Endothelial cell of umbilical vein (primary cell): ENCODE measurements around the gene ZIC2.

Experiments
- EZH2 ChIP-seq: IDR thresholded peaks from 2 replicates; pipeline ENCODE4 v1.6.1; 2012; ENCODE audit warnings: borderline replicate concordance, low read depth, mild to moderate bottlenecking, moderate library complexity, low read length, inconsistent platforms; ENCODE audit not compliant: severe bottlenecking
- MYC ChIP-seq: IDR thresholded peaks from one replicate; pipeline ENCODE4 v1.6.1; 2011; ENCODE audit warnings: mild to moderate bottlenecking, low read depth, low read length
- POLR2A ChIP-seq: IDR thresholded peaks from 2 replicates; pipeline ENCODE4 v1.6.1; 2012; ENCODE audit warnings: low read depth, mild to moderate bottlenecking, control low read depth, low read length
- POLR2AphosphoS5 ChIP-seq: IDR thresholded peaks from 2 replicates; pipeline ENCODE4 v1.6.1; 2012; ENCODE audit warnings: low read depth, mild to moderate bottlenecking, control low read depth, low read length, moderate library complexity; ENCODE audit not compliant: insufficient read depth
- TF ChIP-seq, protein P1 (sequence below), 2 donors: IDR thresholded peaks; 1 replicate in 1 of 2; 2 replicates in 1 of 2; pipeline ENCODE4 v1.5.1; 2011; ENCODE audit warnings: low read length in 2 of 2, mild to moderate bottlenecking in 2 of 2, moderate library complexity in 2 of 2, control low read depth in 1 of 2, inconsistent platforms in 1 of 2, low read depth in 1 of 2; ENCODE audit not compliant: insufficient read depth in 1 of 2; ENCODE audit errors: extremely low read depth in 1 of 2
- TF ChIP-seq, protein P2 (sequence below): IDR thresholded peaks from 2 replicates; pipeline ENCODE4 v1.6.1; 2011; ENCODE audit not compliant: insufficient read depth, insufficient read length

DNA sequence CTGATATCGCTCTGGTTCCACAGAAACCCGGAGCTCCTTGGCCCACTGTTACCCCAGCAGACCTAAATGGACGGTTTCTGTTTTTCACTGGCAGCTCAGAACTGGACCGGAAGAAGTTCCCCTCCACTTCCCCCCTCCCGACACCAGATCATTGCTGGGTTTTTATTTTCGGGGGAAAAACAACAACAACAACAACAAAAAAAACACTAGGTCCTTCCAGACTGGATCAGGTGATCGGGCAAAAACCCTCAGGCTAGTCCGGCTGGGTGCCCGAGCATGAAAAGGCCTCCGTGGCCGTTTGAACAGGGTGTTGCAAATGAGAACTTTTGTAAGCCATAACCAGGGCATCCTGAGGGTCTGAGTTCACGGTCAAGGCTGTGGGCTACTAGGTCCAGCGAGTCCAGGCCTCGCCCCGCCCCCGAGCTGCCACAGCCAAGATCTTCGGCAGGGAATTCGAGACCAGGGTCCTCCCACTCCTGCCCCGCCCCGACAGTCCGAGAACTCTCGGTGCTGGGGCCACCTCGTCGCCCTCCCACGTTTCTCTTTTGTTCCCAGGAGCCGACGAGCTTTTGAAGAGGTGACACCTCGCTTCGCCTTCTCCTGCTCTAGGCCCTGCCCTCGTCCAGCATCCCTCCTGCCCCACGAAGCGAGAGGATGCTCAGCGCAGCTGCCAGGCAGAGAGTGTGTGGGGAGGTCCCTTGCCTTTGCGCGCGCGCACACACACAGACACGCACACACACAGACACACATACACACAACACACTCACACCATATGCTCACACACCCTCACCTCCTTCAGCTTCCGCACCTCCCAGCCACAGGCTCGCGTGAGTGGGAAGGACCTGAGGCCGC lies 8.8 kb downstream of the ZIC2 start:
- TF ChIP-seq, protein P1, sequence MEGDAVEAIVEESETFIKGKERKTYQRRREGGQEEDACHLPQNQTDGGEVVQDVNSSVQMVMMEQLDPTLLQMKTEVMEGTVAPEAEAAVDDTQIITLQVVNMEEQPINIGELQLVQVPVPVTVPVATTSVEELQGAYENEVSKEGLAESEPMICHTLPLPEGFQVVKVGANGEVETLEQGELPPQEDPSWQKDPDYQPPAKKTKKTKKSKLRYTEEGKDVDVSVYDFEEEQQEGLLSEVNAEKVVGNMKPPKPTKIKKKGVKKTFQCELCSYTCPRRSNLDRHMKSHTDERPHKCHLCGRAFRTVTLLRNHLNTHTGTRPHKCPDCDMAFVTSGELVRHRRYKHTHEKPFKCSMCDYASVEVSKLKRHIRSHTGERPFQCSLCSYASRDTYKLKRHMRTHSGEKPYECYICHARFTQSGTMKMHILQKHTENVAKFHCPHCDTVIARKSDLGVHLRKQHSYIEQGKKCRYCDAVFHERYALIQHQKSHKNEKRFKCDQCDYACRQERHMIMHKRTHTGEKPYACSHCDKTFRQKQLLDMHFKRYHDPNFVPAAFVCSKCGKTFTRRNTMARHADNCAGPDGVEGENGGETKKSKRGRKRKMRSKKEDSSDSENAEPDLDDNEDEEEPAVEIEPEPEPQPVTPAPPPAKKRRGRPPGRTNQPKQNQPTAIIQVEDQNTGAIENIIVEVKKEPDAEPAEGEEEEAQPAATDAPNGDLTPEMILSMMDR (IDR thresholded peaks at IDR 0.05; ENCODE audit: extremely low read depth in 1 of 2, insufficient read depth in 1 of 2, low read depth in 1 of 2, low read length in 2 of 2) = no peak
- TF ChIP-seq EZH2 (peak; percentile 66), POLR2AphosphoS5 (no peak), POLR2A (no peak), MYC (no peak)
- TF ChIP-seq, protein P2, sequence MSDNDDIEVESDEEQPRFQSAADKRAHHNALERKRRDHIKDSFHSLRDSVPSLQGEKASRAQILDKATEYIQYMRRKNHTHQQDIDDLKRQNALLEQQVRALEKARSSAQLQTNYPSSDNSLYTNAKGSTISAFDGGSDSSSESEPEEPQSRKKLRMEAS = no peak
